Glomerular endothelial cell (primary cell): ENCODE results near the gene DDX42. TPM values are rescaled to one million over a fixed set of nuclear protein-coding genes. Genes with fewer than 3 reads are reported as not detected.
"Not testable (repeated sequence)": the region's sequence is repeated elsewhere in the genome, so short reads cannot be mapped to it uniquely, and the experiment has no call there.

Experiments
- DNase-seq: peaks from one replicate; pipeline ENCODE4 v3.0.0-alpha.2; 2011; ENCODE audit warnings: low read depth, low spot score; ENCODE audit errors: extremely low read depth
- total RNA-seq: library from RNA; depleted of rRNA; stranded (reverse); fragments of >200 nt; gene quantifications from 2 replicates; pipeline ENCODE4 v1.2.3, GENCODE V29; 2015

The DDX42 gene
- total RNA-seq, 1 donor from 2014 or later = 83.8 TPM

- no peak for DNase-seq
These were observed 63.5 kb downstream of the DDX42 start for GRCh38 chr17:63837480-63837879.

- DNase-seq = no peak
These were observed 64.1 kb downstream of the DDX42 start for GRCh38 chr17:63837962-63838600.

- no peak for DNase-seq
These were observed 64.7 kb downstream of the DDX42 start for GRCh38 chr17:63838631-63839171.

- DNase-seq = no peak
These were observed 66.8 kb downstream of the DDX42 start for GRCh38 chr17:63840591-63841349.

DNA sequence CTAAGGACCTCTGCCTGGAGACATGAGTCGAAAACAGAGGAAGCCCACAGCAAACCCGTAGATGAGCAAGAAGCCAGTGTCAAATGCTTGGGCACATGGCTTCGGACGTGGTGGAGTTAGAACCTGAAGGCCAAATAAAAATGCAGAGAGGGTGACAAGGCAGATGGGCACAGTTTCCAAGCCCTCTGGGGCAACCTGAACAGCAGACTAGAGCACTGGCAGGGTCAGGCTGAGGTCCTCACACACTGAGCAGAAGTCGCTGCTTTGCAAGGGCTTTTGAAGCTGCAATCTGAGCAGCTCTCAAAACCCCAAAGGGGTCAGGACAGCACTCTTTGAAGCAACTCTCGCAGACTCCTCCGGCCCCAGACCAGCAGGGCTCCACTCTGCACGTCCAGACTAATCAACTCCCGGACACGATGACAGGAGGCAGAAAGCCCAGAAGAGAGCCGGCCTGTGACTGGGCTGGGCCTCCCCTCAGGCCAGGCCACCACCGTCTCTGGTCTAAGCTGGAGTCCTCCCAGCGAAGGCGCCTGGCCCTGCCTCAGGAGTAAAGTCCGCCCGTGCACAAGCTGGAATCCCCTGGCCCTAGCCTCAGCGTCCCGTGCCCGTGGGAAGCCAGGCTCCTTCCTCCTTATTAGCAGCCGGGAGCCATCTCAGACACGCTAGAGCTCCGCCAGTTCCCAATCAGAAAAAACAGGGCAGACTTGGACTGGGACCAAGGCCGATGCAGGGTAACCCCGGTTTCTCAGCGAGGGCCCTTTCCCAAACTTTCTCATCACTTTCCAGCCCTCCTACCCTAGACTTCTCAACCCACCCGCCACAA lies 67.6 kb downstream of the DDX42 start:
- no peak for DNase-seq

DNA sequence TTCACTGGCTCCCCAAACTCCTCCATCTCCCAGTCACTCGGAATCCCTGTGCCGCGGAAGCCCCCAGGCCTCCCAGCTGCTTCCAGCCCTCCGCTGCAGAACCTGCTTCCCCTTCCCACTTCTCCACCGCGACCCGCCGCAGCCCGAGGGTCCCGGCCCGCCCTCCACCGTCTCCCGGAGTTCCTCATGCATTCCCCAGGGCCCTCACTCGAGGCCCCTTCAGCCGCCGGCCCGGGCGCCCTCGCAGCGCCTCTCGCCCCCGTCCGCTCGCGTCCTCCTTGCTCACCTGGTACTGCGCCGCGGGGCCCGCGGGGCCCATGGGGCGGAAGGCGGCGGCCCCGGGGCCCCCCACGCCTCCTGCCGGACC lies 68.2 kb downstream of the DDX42 start:
- DNase-seq = no peak

DNA sequence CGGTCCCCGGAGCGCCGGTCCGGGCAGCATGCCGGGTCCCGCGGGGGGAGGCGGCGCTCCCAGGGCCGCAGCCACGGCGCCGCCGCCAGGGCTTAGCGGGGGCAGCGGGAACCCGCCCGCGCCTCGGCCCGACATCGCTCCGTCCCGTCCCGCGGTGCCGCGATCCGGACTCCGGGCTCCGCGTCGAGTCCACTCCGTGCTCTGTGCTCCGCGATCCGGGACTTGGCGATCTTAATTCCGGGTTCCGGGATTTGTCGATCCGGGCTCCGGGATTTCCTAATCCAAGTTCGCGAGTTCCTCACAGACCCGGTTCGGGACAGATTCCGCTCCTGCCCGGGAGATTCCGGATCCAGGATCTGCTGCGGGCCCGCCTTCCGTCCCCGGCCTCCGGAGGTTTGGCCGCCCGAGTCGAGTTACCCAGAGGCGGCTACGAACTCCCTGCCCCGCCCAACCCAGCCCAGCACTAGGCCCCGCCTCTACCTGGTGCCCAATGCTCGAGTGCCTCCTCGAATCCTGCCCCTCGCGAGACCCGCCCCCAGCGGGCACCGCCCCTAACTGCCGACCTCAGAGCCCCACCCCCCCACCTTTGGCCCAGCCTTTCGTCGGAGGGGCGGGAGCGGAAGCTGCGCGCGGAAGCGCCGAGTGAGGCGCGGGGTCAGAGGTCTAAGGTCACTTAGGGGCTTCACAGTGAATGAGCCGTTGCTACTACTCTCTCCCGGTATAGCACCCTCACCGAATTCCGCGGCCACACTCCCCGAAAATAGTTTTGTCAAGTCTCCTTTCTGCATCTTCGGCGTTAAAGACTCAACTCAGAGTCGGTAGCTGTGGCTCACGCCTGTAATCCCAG lies 68.8 kb downstream of the DDX42 start, which contains the start of gene SMARCD2:
Gene SMARCD2 (minus strand): TSS at position 146 of the 847 bp plus-strand sequence. CDS start 11 bp downstream, at position 135.
- DNase-seq = peak; percentile 95

DNA sequence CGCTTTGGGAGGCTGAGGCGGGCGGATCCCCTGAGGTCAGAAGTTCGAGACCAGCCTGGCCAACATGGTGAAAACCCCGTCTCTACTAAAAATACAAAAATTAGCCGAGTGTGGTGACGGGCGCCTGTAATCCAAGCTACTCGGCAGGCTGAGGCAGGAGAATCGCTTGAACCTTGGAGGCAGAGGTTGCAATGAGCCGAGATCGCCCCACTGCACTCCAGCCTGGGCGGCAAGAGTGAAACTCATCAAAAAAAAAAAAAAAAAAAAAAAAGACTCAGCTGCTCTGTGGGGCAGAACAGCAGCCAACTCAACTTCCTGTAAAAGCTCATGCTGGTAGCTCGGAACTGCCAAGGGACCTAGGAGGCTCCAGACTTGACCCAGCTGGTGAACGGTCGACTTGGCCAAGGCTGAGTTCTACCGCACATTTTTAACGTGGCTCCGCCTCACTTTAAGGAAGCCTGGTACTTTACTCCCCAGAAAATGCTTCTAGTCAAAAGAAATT lies 69.5 kb downstream of the DDX42 start:
- not testable (repeated sequence) for DNase-seq

DNA sequence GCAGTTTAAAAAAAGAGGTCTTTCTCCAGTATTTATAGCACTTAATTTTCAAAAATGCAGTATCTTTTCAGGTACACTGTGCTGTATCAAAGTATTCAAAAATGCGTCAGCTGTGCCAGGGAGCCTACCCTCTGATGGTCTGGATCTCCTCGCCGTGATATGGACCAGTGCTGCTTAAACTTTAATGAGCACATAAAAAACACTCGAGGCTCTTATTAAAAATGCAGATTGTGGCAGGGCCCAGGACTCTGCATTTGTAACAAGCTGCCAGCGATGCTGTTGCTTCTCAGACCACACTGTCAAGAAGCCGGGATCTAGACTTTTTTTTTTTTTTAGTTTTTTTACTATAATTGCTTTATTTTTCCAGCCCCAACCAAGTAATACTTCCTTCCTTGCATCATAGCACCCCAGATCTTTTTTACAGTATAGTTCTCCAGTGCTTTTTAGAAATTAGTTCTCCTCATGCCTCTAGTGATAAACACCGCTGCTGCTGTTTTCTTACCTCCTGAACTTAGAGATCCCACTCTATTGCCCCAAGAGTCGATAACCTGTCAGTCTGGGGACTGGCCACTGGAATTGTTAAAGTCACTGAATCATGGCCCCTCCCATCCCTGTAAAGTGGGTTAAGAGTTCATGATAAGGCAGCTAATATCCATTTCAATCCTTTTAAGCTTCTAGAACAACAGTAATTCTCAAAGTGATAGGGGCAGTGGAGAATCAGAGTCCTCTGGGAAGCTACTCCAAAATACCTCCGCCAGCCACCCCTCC lies 70.1 kb downstream of the DDX42 start:
- DNase-seq = no peak

DNA sequence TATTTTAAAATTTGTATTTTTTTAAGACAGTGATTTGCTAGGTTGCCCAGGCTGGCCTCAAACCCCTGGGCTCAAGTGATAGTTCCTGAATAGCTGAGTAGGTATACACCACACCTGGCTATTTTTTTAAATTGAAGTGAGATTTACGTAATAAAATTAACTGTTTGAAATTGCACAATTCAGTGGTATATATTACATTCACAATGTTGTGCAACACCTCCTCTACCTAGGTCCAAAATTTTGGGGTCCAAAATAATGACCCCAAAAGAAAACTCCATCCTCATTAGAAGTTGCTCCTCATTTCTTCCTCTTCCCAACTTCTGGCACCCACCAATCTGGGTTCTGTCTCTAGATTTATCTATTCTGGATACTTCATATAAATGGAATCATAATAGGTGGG lies 71.5 kb downstream of the DDX42 start:
- DNase-seq = no peak

- DNase-seq = no peak
These were observed 73.7 kb downstream of the DDX42 start for GRCh38 chr17:63847525-63848249.

DNA sequence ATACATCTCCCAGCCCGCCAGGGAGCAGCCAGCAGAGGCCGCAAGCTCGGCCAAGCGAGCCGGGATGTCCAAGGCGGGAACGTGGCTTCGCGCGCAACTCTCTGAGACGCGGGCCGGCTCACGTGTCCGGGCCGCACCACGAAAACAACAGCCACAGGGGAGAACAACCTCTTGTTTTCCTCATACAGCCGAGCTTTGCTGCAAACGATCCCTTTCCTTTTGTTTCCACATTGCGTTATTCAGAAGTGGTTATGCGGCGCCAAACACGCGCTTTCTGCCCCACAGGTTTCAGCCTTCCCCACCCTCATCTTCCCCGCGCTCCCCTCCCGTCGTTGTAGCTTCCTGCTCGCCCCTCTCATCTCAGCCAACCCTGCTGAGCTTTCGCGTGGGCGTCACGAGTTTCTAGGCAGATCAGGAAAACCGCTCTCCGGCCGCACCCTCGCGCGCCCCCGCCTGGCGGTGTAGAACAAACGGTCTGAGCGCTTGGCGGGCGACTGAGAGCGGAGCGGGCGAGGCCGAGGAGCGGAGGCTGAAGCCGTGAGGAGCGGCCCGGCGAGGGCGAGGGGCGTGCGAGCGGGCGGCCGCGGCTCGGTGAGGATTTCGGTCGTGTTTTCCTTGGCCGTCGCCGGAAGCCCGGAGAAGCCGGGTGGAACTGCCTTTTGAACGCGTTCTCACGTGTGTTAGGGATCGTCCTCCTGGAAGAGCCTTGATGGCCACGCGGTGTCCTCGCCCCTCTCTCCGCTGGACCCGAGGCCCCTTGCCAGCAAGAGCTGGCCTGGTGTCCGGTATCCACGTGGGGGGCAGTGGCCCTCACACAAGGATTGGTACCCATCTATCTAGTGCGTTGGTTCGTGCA lies 75.1 kb downstream of the DDX42 start:
- DNase-seq = no peak

GRCh38 chr17:63850401-63850800 lies 76.4 kb downstream of the DDX42 start:
- DNase-seq = no peak

DNA sequence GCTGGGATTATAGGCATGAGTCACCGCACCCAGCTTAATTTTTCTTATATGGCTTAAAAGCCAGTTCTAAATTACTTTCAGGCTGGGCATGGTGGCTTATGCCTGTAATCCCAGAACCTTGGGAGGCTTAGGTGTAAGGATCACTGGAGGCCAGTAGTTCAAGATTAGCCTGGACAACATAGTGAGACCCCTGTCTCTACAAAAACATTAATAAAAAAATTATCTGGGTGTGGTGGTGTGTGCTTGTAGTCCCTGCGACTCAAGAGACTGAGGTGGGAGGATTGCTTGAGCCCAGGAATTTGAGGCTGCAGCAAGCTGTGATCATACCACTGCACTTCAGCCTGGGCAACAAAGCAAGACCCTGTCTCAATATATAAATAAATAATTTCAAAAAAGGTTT lies 79.3 kb downstream of the DDX42 start:
- no peak for DNase-seq

DNA sequence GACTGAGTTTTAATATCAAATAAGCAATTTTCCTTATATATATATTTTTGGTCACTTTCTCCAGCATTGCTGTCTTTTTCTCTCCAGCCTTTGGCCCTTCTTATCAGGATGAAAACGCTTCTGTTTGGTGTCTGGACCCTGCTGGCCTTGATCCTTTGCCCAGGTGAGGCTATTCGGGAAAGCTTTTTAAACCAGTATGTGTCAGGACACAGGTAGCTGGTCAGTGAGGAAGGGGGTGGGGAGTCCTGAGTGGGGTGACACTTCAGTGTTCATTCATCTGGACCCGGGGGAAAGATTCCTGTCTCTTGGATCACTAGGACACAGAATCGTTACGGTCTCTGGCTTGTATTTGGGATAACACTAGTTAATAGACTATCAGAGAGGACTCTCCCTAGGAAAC lies 80.7 kb downstream of the DDX42 start:
- no peak for DNase-seq

DNA sequence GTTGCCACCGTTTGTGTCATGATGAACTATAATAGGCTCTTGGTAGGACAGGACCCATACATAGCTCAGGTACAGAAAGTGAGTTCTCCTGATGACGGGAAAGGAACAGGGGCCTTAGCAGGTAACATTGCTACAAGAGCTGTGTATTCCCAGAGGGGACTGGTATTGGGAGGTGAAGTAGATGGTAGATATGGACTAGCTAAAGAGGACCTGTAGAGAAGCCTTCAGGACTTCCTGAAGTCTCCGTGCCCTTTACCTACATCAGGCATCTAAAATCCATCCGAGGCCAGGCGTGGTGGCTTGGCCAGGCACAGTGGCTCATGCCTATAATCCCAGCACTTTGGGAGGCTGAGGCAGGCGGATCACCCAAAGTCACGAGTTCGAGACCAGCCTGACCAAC lies 81.2 kb downstream of the DDX42 start:
- DNase-seq = no peak

DNA sequence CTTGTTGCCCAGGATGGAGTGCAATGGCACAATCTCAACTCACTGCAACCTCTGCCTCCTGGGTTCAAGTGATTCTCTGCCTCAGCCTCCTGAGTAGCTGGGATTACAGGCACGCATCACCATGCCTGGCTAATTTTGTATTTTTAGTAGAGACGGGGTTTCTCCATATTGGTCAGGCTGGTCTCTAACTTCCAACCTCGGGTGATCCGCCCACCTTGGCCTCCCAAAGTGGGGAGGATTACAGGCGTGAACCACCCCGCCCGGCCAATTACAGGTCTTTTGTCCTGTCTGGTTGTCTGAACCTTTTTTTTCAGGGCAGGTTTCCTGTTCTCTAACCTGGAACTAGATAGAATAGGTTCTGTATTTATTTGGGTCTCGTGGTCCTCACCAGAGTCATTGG lies 82.5 kb downstream of the DDX42 start:
- not testable (repeated sequence) for DNase-seq

DNA sequence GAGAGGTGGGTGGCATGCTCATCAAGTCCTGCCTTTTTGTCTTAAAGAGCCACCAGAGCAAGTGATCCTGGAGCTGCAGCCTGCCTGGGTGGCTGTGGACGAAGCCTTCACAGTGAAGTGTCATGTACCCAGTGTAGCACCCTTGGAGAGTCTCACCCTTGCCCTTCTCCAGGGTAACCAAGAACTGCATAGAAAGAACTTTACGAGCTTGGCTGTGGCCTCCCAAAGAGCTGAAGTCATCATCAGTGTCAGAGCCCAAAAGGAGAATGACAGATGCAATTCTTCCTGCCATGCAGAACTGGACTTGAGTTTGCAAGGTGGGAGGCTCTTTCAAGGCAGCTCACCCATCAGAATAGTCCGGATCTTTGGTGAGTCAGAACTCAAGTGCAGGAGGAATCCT lies 85.3 kb downstream of the DDX42 start:
- no peak for DNase-seq
